Endothelial cell of umbilical vein (primary cell): ENCODE results near the gene PRKG1. TPM values are rescaled to one million over a fixed set of nuclear protein-coding genes. Genes with fewer than 3 reads are reported as not detected.

Source experiments
- BruUV-seq: library from RNA; stranded (reverse); fragments of 400-500 nt; replicated peaks from 2 replicates; lab custom pipeline; 2021; lab: Mats Ljungman, UMichigan
- CTCF ChIA-PET: fragments of 300-600, 350-600 bp; sonication (Branson Sonifier 250); formaldehyde crosslinking; loops from one replicate; lab custom pipeline; 2021; ENCODE audit warnings: antibody characterized with exemption, inconsistent platforms; lab: Charles Lee
- POLR2A ChIA-PET: fragments of 300-600, 350-600 bp; sonication (Branson Sonifier 250); formaldehyde crosslinking; loops from one replicate; lab custom pipeline; 2021; ENCODE audit warnings: antibody characterized with exemption, inconsistent platforms; lab: Charles Lee
- DNase-seq: peaks from one replicate; pipeline ENCODE4 v3.0.0-alpha.2; 2011; ENCODE audit warnings: low read depth, low spot score
- FAIRE-seq: peaks from 2 replicates; lab custom pipeline; 2011; peaks lifted over from hg19 to GRCh38; lab: Jason Lieb, UNC
- H2AFZ ChIP-seq: 2 replicates; pipeline ENCODE4 v1.6.0; 2012; ENCODE audit warnings: low read depth, low read length, control low read depth, inconsistent platforms
- H3K27ac ChIP-seq: 2 replicates; pipeline ENCODE4 v1.5.1; 2011; ENCODE audit warnings: low read depth, mild to moderate bottlenecking, control low read depth, low read length, moderate library complexity; ENCODE audit not compliant: insufficient read depth
- H3K27me3 ChIP-seq, 2 experiments: 2 replicates each; pipeline versions ENCODE4 v1.6.0 to v1.6.1; 2011; ENCODE audit warnings: low read length in 2 of 2, mixed read lengths in 1 of 2; ENCODE audit not compliant: control insufficient read depth in 2 of 2, insufficient read depth in 2 of 2
- H3K36me3 ChIP-seq, 2 experiments: 2 replicates in 1 of 2; 3 replicates in 1 of 2; pipeline ENCODE4 v1.5.1; 2011; ENCODE audit warnings: low read length in 2 of 2, mild to moderate bottlenecking in 1 of 2, moderate library complexity in 1 of 2; ENCODE audit not compliant: control insufficient read depth in 2 of 2, insufficient read depth in 2 of 2; ENCODE audit errors: extremely low read depth in 1 of 2
- H3K4me1 ChIP-seq: 3 replicates; pipeline ENCODE4 v1.5.1; 2011; ENCODE audit warnings: mild to moderate bottlenecking, low read length; ENCODE audit not compliant: control insufficient read depth, insufficient read depth; ENCODE audit errors: extremely low read depth
- H3K4me2 ChIP-seq: 2 replicates; pipeline ENCODE4 v1.6.1; 2011; ENCODE audit warnings: low read length, control low read depth, mixed read lengths; ENCODE audit not compliant: insufficient read depth
- H3K4me3 ChIP-seq, 3 experiments: fragments of 200-600 bp in 1 of 3; sonication (generic), shearing (Covaris generic) in 1 of 3; replicated peaks in 1 of 3; 2 replicates each; pipeline ENCODE4 v1.5.1; 2011 to 2016; ENCODE audit warnings: control low read depth in 3 of 3, low read length in 3 of 3, mild to moderate bottlenecking in 2 of 3, inconsistent platforms in 1 of 3, low read depth in 1 of 3, moderate library complexity in 1 of 3; ENCODE audit not compliant: insufficient read depth in 1 of 3
- H3K79me2 ChIP-seq: 2 replicates; pipeline ENCODE4 v1.6.0; 2012; ENCODE audit warnings: low read length, inconsistent platforms; ENCODE audit not compliant: control insufficient read depth, insufficient read depth
- H3K9ac ChIP-seq: replicated peaks from 2 replicates; pipeline ENCODE3; 2011; ENCODE audit warnings: low read length, control low read depth; ENCODE audit not compliant: insufficient read depth; ENCODE audit errors: extremely low read depth
- H3K9me1 ChIP-seq: replicated peaks from 3 replicates; pipeline ENCODE4 v1.6.0; 2011; ENCODE audit warnings: mild to moderate bottlenecking, low read length; ENCODE audit not compliant: control insufficient read depth, insufficient read depth; ENCODE audit errors: extremely low read depth
- H3K9me3 ChIP-seq: replicated peaks from 2 replicates; pipeline ENCODE4 v1.5.1; 2012; ENCODE audit warnings: low read length, inconsistent platforms; ENCODE audit not compliant: control insufficient read depth, insufficient read depth
- H4K20me1 ChIP-seq: replicated peaks from 2 replicates; pipeline ENCODE3; 2011; ENCODE audit warnings: mild to moderate bottlenecking, low read length; ENCODE audit not compliant: control insufficient read depth, insufficient read depth; ENCODE audit errors: extremely low read depth
- CTCF ChIP-seq, 2 donors: IDR thresholded peaks; 1 replicate in 1 of 2; 2 replicates in 1 of 2; pipeline ENCODE4 v1.5.1; 2011; ENCODE audit warnings: low read length in 2 of 2, mild to moderate bottlenecking in 2 of 2, moderate library complexity in 2 of 2, control low read depth in 1 of 2, inconsistent platforms in 1 of 2, low read depth in 1 of 2; ENCODE audit not compliant: insufficient read depth in 1 of 2; ENCODE audit errors: extremely low read depth in 1 of 2
- EZH2 ChIP-seq: IDR thresholded peaks from 2 replicates; pipeline ENCODE4 v1.6.1; 2012; ENCODE audit warnings: borderline replicate concordance, low read depth, mild to moderate bottlenecking, moderate library complexity, low read length, inconsistent platforms; ENCODE audit not compliant: severe bottlenecking
- FOS ChIP-seq: IDR thresholded peaks from 2 replicates; pipeline ENCODE4 v1.6.1; 2011; ENCODE audit warnings: mild to moderate bottlenecking, low read length, moderate library complexity, borderline replicate concordance; ENCODE audit not compliant: insufficient read depth
- GATA2 ChIP-seq: IDR thresholded peaks from 2 replicates; pipeline ENCODE4 v1.7.0; 2011; ENCODE audit warnings: low read depth, mild to moderate bottlenecking, moderate library complexity, mixed read lengths, low read length; ENCODE audit not compliant: insufficient read length, insufficient read depth
- JUN ChIP-seq: IDR thresholded peaks from 2 replicates; pipeline ENCODE4 v1.6.1; 2011; ENCODE audit warnings: borderline replicate concordance, low read depth; ENCODE audit not compliant: insufficient read length, insufficient read depth
- MAX ChIP-seq: IDR thresholded peaks from 2 replicates; pipeline ENCODE4 v1.6.1; 2011; ENCODE audit not compliant: insufficient read depth, insufficient read length
- MYC ChIP-seq: IDR thresholded peaks from one replicate; pipeline ENCODE4 v1.6.1; 2011; ENCODE audit warnings: mild to moderate bottlenecking, low read depth, low read length
- POLR2A ChIP-seq: IDR thresholded peaks from 2 replicates; pipeline ENCODE4 v1.6.1; 2012; ENCODE audit warnings: low read depth, mild to moderate bottlenecking, control low read depth, low read length
- POLR2AphosphoS5 ChIP-seq: IDR thresholded peaks from 2 replicates; pipeline ENCODE4 v1.6.1; 2012; ENCODE audit warnings: low read depth, mild to moderate bottlenecking, control low read depth, low read length, moderate library complexity; ENCODE audit not compliant: insufficient read depth
- dilution Hi-C: fragments of 300-500 bp; cut with MboI; formaldehyde crosslinking; loops from one replicate; pipeline ENCODE4 v1.15.0; 2019; ENCODE audit warnings: low sequenced_read_pairs; ENCODE audit not compliant: extremely low pct_ligation_motif_present
- intact Hi-C: fragments of 100-400 bp; cut with micrococcal nuclease; formaldehyde crosslinking; loops from one replicate; pipeline ENCODE4 v1.10.0; 2022
- polyA plus RNA-seq, 4 experiments: library from polyadenylated mRNA; depleted of rRNA in 3 of 4; stranded (reverse) in 3 of 4; unstranded in 1 of 4; fragments of >200 nt; gene quantifications; 2 replicates each; pipeline versions ENCODE4 v1.2.1 to v1.2.3, GENCODE V29; 2011 to 2012; ENCODE audit warnings: missing spikeins in 1 of 4
- total RNA-seq: library from RNA; stranded (reverse); gene quantifications from 2 replicates; pipeline ENCODE4 v1.2.3, GENCODE V29; 2021

PRKG1 gene
- total and polyA plus RNA-seq, 2 donors (not counting 3 experiments of a cell fraction or from before 2014, with no cell fraction given), result 0.01 to 0.18 TPM

GRCh38 chr10:51471271-51471670, 397.0 kb downstream of the PRKG1 start:
- peaks cover 8% of the 10 kb centered on the region for H3K4me1 ChIP-seq
- H3K79me2 ChIP-seq, result no peaks in the 10 kb centered on the region
- intact Hi-C loops (no loop called here), dilution Hi-C loops (no loop called here)
- FAIRE-seq (no peak), DNase-seq (no peak)
- H3K9me1 ChIP-seq, result no peaks in the 10 kb centered on the region
- ChIA-PET POLR2A (no interaction called here), CTCF (no interaction called here)
- H3K27me3 ChIP-seq, result no peaks in the 10 kb centered on the region
- H3K4me3 ChIP-seq, result no peak overlapping the region
- H3K36me3 ChIP-seq, result no peaks in the 10 kb centered on the region
- BruUV-seq, result no TSS peak
- H3K4me2 ChIP-seq, result no peak overlapping the region
- TF ChIP-seq POLR2A (no peak), CTCF (IDR thresholded peaks at IDR 0.05; ENCODE audit: extremely low read depth in 1 of 2, insufficient read depth in 1 of 2, low read depth in 1 of 2, low read length in 2 of 2) (no peak), MAX (no peak), POLR2AphosphoS5 (no peak), JUN (no peak), MYC (no peak)
- no peak overlapping the region for H3K27ac ChIP-seq
- H3K9ac ChIP-seq, result no peak overlapping the region
- no peak overlapping the region for H2AFZ ChIP-seq
- no peaks in the 10 kb centered on the region for H4K20me1 ChIP-seq
- H3K9me3 ChIP-seq, result no peaks in the 10 kb centered on the region

GRCh38 chr10:51472154-51472553, 397.9 kb downstream of the PRKG1 start:
- no peaks in the 10 kb centered on the region for H3K9me1 ChIP-seq
- no peak overlapping the region for H3K9ac ChIP-seq
- TF ChIP-seq MAX (no peak), MYC (no peak), GATA2 (no peak), JUN (no peak), EZH2 (no peak), POLR2A (no peak), FOS (no peak)
- ChIA-PET POLR2A (no interaction called here), CTCF (no interaction called here)
- H3K9me3 ChIP-seq, result no peaks in the 10 kb centered on the region
- H3K27me3 ChIP-seq, result no peaks in the 10 kb centered on the region
- H3K4me2 ChIP-seq, result no peak overlapping the region
- no TSS peak for BruUV-seq
- peaks cover 8% of the 10 kb centered on the region for H3K4me1 ChIP-seq
- no peak overlapping the region for H3K27ac ChIP-seq
- no peak overlapping the region for H3K4me3 ChIP-seq
- no peak for DNase-seq
- intact Hi-C loops (no loop called here), dilution Hi-C loops (no loop called here)
- no peaks in the 10 kb centered on the region for H4K20me1 ChIP-seq
- H3K79me2 ChIP-seq, result no peaks in the 10 kb centered on the region
- FAIRE-seq, result no peak
- H2AFZ ChIP-seq, result no peak overlapping the region
- H3K36me3 ChIP-seq, result no peaks in the 10 kb centered on the region
